Spleen (tissue), 7 donors: ENCODE results near the gene MOB3A.
"Not testable (repeated sequence)": the region's sequence is repeated elsewhere in the genome, so short reads cannot be mapped to it uniquely, and the experiment has no call there.

Experiments used
- POLR2A ChIP-seq, 3 donors: fragments of 450-650 bp; IDR thresholded peaks; one replicate each; pipeline ENCODE4 v1.5.1; 2017; ENCODE audit warnings: antibody characterized with exemption in 3 of 3, mild to moderate bottlenecking in 1 of 3
- TF ChIP-seq, protein P1 (sequence below), 11 experiments: fragments of 200-600 bp in 7 of 11; fragments of 450-650 bp in 4 of 11; sonication (generic) in 4 of 11; IDR thresholded peaks in 8 of 11; conservative IDR thresholded peaks in 3 of 11; 1 replicate in 7 of 11; 2 replicates in 4 of 11; pipeline versions ENCODE4 v1.4.0 to v1.8.0; 2016 to 2021; ENCODE audit warnings: antibody characterized with exemption in 11 of 11, inconsistent platforms in 4 of 11, mild to moderate bottlenecking in 1 of 11
- donor health status: DM: no; HTN: no; CAD: no; lungs with moderate emphysema.
- donor health status: DM: no; HTN: no; CAD: no.
- donor health status: DM: no; HTN: no; CAD: no.

- not testable (repeated sequence) for TF ChIP-seq POLR2A (IDR thresholded peaks at IDR 0.05)
- TF ChIP-seq, protein P1, sequence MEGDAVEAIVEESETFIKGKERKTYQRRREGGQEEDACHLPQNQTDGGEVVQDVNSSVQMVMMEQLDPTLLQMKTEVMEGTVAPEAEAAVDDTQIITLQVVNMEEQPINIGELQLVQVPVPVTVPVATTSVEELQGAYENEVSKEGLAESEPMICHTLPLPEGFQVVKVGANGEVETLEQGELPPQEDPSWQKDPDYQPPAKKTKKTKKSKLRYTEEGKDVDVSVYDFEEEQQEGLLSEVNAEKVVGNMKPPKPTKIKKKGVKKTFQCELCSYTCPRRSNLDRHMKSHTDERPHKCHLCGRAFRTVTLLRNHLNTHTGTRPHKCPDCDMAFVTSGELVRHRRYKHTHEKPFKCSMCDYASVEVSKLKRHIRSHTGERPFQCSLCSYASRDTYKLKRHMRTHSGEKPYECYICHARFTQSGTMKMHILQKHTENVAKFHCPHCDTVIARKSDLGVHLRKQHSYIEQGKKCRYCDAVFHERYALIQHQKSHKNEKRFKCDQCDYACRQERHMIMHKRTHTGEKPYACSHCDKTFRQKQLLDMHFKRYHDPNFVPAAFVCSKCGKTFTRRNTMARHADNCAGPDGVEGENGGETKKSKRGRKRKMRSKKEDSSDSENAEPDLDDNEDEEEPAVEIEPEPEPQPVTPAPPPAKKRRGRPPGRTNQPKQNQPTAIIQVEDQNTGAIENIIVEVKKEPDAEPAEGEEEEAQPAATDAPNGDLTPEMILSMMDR (IDR thresholded peaks at IDR 0.05 in 8 of 11, conservative IDR thresholded peaks at IDR 0.05 in 3 of 11), result not testable (repeated sequence)
Measured at GRCh38 chr19:2034253-2034652, 61.9 kb downstream of the MOB3A start.
